Upper lobe of right lung (tissue), 1 donor: ENCODE data around the gene CALY. TPM values are rescaled to one million over a fixed set of nuclear protein-coding genes. Genes with fewer than 3 reads are reported as not detected.

Source experiments
- ATAC-seq: fragments of 200-7000 bp; cut with Tn5 transposase; one replicate; pipeline ENCODE4 v1.9.1; 2020; ENCODE audit warnings: mild to moderate bottlenecking, moderate library complexity
- DNase-seq: peaks from one replicate; pipeline ENCODE4 v3.0.0-alpha.2; 2020
- H3K27ac ChIP-seq: fragments of 200-600 bp; one replicate; pipeline ENCODE4 v1.8.0; 2022
- H3K27me3 ChIP-seq: fragments of 200-600 bp; one replicate; pipeline ENCODE4 v1.8.0; 2022; ENCODE audit warnings: mild to moderate bottlenecking
- H3K36me3 ChIP-seq: fragments of 200-600 bp; one replicate; pipeline ENCODE4 v1.8.0; 2022
- H3K4me1 ChIP-seq: fragments of 200-600 bp; one replicate; pipeline ENCODE4 v1.8.0; 2022
- H3K4me3 ChIP-seq: fragments of 200-600 bp; one replicate; pipeline ENCODE4 v1.8.0; 2022; ENCODE audit warnings: mild to moderate bottlenecking
- H3K9me3 ChIP-seq: fragments of 200-600 bp; one replicate; pipeline ENCODE4 v1.8.0; 2022
- CTCF ChIP-seq: fragments of 200-600 bp; IDR thresholded peaks from one replicate; pipeline ENCODE4 v1.8.0; 2022; ENCODE audit warnings: antibody characterized with exemption
- intact Hi-C: fragments of 100-400 bp; cut with DNase I; formaldehyde crosslinking; loops from one replicate; pipeline ENCODE4 v1.11.0; 2022
- long read RNA-seq: library from polyadenylated mRNA; unstranded; transcript quantifications from one replicate; pipeline ENCODE4 v2.0.0, GENCODE V29; 2021
- total RNA-seq: library from RNA; stranded (reverse); fragmentation: NEBNext Ultra II Directional; extraction: Animal tissue kit (Norgen Biotek cat#: 25700); gene quantifications from one replicate; pipeline ENCODE4 v1.2.1, GENCODE V29; 2021
- donor health status: DM: no; HTN: yes; CAD: no; lungs with severe emphysema.

Gene CALY, protein sequence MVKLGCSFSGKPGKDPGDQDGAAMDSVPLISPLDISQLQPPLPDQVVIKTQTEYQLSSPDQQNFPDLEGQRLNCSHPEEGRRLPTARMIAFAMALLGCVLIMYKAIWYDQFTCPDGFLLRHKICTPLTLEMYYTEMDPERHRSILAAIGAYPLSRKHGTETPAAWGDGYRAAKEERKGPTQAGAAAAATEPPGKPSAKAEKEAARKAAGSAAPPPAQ
- total RNA-seq, result not detected
- long read RNA-seq, partial matches to known transcripts, result 0 of 1 reads
- long read RNA-seq, other reads (novel, unspliced or antisense), result 1 of 1 reads

DNA sequence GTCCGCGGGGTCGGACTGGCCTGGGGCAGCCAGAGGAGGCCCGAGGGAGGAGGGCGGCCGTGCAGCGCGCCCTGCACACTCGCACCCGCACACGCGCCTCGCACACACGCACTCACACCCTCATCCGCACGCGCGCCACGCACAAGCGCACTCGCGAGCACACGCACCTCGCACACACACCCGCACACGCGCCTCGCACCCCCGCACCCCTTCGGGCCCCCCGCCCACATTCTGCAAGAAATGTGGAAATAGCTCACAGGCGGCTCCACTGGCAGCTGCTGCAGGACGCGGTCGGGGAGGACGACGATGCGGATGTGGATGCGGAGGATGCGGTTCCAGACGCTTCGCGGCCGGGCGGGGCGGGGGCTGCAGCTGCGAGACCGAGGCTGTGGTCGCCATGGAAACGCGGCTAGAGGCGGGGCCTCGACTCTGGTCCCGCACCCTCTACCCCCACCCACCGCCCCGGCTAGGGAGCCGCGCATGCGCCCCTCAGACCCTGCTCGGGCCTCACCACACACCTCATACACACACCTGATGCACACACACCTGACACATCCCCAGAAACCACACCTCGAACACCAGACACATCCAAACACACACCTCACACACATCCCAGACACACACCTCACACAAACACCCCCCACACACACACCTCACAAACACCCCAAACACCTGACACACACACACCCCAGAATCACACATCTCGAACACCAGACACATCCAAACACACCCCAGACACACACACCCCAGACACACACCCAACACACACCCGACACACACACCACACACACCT, at the start of gene CALY:
Gene CALY, minus strand, starts transcription at position 320 of the 793 bp plus-strand sequence. CDS start 7,907 bp downstream, outside the sequence.
- Histone ChIP-seq H3K36me3 (no peaks in the 10 kb centered on the region), H3K4me3 (peak within 1 kb of the TSS; percentile 32), H3K4me1 (peaks cover 16% of the 10 kb centered on the region), H3K27me3 (peaks cover 48% of the 10 kb centered on the region), H3K27ac (no peak within 1 kb of the TSS), H3K9me3 (no peaks in the 10 kb centered on the region)
- intact Hi-C loops, result no loop called here
- TF ChIP-seq CTCF, result no peak
- peak; percentile 77 for DNase-seq
- ATAC-seq, result peak; percentile 11

DNA sequence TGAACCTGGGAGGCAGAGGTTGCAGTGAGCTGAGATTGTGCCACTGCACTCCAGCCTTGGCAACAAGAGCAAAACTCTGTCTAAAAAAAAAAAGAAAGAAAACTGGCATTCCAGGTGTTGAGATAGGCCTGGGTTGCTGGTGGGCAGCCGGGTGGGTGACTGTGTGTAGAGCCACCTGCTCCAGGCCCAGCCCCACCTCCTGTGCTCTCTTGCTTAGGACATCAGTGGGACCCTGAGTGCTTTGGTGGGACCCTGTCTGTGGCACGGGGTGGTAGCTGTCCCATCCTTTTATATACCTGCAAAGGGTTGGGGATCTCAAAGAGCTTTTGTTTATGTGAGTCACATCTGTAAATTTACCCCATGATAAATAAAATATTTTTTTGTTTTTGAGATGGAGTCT, 48.5 kb upstream of the CALY start:
- Histone ChIP-seq H3K4me3 (no peak overlapping the region), H3K27ac (no peak overlapping the region), H3K4me1 (no peaks in the 10 kb centered on the region), H3K27me3 (no peaks in the 10 kb centered on the region), H3K36me3 (no peaks in the 10 kb centered on the region), H3K9me3 (no peaks in the 10 kb centered on the region)
- intact Hi-C loops, result no loop called here
- ATAC-seq, result no peak
- no peak for TF ChIP-seq CTCF
- DNase-seq, result peak; percentile 21

- TF ChIP-seq CTCF, result no peak
- Histone ChIP-seq H3K27me3 (no peaks in the 10 kb centered on the region), H3K27ac (no peak overlapping the region), H3K4me3 (no peak overlapping the region), H3K36me3 (no peaks in the 10 kb centered on the region), H3K9me3 (no peaks in the 10 kb centered on the region), H3K4me1 (no peaks in the 10 kb centered on the region)
- DNase-seq (peak; percentile 43), ATAC-seq (no peak)
- intact Hi-C loops, result no loop called here
Measured at GRCh38 chr10:133384071-133384470, 47.4 kb upstream of the CALY start.

DNA sequence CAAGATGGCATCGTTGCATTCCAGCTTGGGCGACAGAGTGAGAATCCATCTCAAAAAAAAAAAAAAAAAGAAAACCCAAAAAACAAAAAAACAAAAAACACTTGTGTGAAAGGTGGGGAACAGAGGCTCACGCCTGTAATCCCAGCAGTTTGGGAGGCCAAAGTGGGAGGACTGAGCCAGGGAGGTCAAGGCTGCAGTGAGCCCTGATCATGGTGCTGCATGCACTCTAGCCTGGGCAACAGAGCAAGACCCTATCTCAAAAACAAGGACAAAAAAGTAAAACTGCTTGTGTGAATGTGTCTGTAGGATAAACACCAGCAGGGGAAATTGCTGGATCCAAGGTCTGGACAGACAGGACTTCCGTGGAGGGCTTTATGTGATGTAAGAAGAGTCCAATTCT, 46.9 kb upstream of the CALY start:
- ATAC-seq, result no peak
- no peak for TF ChIP-seq CTCF
- no peak for DNase-seq
- H3K27me3 ChIP-seq, result no peaks in the 10 kb centered on the region
- no peak overlapping the region for H3K4me3 ChIP-seq
- H3K4me1 ChIP-seq, result no peaks in the 10 kb centered on the region
- H3K9me3 ChIP-seq, result no peaks in the 10 kb centered on the region
- intact Hi-C loops, result no loop called here
- H3K36me3 ChIP-seq, result no peaks in the 10 kb centered on the region
- no peak overlapping the region for H3K27ac ChIP-seq

DNA sequence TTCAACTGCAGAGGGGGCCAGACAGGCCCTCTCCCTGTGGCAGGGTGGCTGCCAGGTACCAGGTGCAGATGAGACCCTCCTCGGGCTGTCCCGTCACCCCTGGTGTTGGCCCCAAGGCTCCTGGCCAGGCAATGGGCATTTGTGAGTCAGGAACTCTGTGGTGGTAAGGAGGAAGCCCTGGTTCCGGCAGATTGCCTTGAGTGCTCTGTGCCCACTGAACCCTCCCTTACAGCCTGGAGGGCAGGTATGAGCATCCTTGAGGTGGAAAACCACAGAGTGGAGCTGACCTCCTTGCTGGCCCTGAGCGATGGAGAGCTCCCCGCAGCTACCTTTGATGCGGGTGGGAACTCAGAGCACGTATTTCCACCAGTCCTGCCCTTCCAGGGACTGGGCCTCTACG, 44.3 kb upstream of the CALY start:
- no peaks in the 10 kb centered on the region for H3K36me3 ChIP-seq
- H3K27me3 ChIP-seq, result no peaks in the 10 kb centered on the region
- H3K4me1 ChIP-seq, result peaks cover 8% of the 10 kb centered on the region
- DNase-seq (no peak), ATAC-seq (no peak)
- no peaks in the 10 kb centered on the region for H3K9me3 ChIP-seq
- TF ChIP-seq CTCF, result no peak
- H3K27ac ChIP-seq, result no peak overlapping the region
- intact Hi-C loops, result no loop called here
- no peak overlapping the region for H3K4me3 ChIP-seq
